H1 (cell line): ENCODE measurements around the gene LYPD6B. TPM values are rescaled to one million over a fixed set of nuclear protein-coding genes. Genes with fewer than 3 reads are reported as not detected.

Experiments used
- BCL11A ChIP-seq, 2 experiments: IDR thresholded peaks; one replicate each; pipeline ENCODE4 v1.6.1; 2011; ENCODE audit warnings: low read depth in 2 of 2, low read length in 2 of 2, mild to moderate bottlenecking in 2 of 2
- CBX5 ChIP-seq: fragments of 300-800, 300-1000 bp; sonication (generic); IDR thresholded peaks from 2 replicates; pipeline ENCODE4 v1.7.1; 2016; ENCODE audit warnings: antibody characterized with exemption, low read length, low read depth
- CTBP2 ChIP-seq: IDR thresholded peaks from 2 replicates; pipeline ENCODE4 v1.7.0; 2011; ENCODE audit warnings: borderline replicate concordance, mild to moderate bottlenecking, moderate library complexity, mixed read lengths, low read length; ENCODE audit not compliant: insufficient read depth, insufficient read length
- GTF2F1 ChIP-seq: IDR thresholded peaks from 2 replicates; pipeline ENCODE4 v1.6.1; 2012; ENCODE audit warnings: low read depth, low read length, improper control_type of control experiment, borderline replicate concordance
- KDM4A ChIP-seq: IDR thresholded peaks from one replicate; pipeline ENCODE4 v1.7.1; 2012; ENCODE audit warnings: low read depth, mild to moderate bottlenecking, moderate library complexity, low read length, inconsistent platforms; ENCODE audit not compliant: severe bottlenecking
- KDM5A ChIP-seq: fragments of 200-600 bp; IDR thresholded peaks from 2 replicates; pipeline ENCODE4 v1.7.1; 2012; ENCODE audit warnings: mild to moderate bottlenecking, low read length, inconsistent platforms, mixed read lengths
- RNF2 ChIP-seq: fragments of 200-900, 300-1000 bp; sonication (generic); IDR thresholded peaks from 2 replicates; pipeline ENCODE4 v1.7.1; 2016; ENCODE audit warnings: borderline replicate concordance, low read depth, mild to moderate bottlenecking, antibody characterized with exemption, low read length; ENCODE audit not compliant: poor library complexity, severe bottlenecking; ENCODE audit errors: missing control alignments
- SP2 ChIP-seq: IDR thresholded peaks from 2 replicates; pipeline ENCODE4 v1.6.1; 2012; ENCODE audit warnings: mild to moderate bottlenecking, low read length, inconsistent platforms
- polyA plus RNA-seq, 7 experiments: library from polyadenylated mRNA; depleted of rRNA in 3 of 7; stranded (reverse) in 5 of 7; unstranded in 2 of 7; fragments of >200 nt in 5 of 7; fragments of 200-250 nt in 2 of 7; gene quantifications; 1 replicate in 5 of 7; 2 replicates in 1 of 7; 4 replicates in 1 of 7; pipeline versions ENCODE4 v1.2.1 to v1.2.3, GENCODE V29; 2011 to 2013; ENCODE audit warnings: missing spikeins in 2 of 7, mixed read lengths in 2 of 7
- total RNA-seq: library from RNA; stranded (reverse); fragmentation: NEBNext Ultra II Directional; extraction: Animal tissue kit (Norgen Biotek cat#: 25700); gene quantifications from 2 replicates; pipeline ENCODE4 v1.2.1, GENCODE V29; 2021
- TF ChIP-seq, protein P1 (sequence below): IDR thresholded peaks from 2 replicates; pipeline ENCODE4 v1.6.1; 2012; ENCODE audit warnings: inconsistent platforms

LYPD6B gene
- total and polyA plus RNA-seq, 2 of the 8 experiments (the other 6 are each of a cell fraction or from before 2014, with no cell fraction given), result 2.2 to 3.5 TPM

DNA sequence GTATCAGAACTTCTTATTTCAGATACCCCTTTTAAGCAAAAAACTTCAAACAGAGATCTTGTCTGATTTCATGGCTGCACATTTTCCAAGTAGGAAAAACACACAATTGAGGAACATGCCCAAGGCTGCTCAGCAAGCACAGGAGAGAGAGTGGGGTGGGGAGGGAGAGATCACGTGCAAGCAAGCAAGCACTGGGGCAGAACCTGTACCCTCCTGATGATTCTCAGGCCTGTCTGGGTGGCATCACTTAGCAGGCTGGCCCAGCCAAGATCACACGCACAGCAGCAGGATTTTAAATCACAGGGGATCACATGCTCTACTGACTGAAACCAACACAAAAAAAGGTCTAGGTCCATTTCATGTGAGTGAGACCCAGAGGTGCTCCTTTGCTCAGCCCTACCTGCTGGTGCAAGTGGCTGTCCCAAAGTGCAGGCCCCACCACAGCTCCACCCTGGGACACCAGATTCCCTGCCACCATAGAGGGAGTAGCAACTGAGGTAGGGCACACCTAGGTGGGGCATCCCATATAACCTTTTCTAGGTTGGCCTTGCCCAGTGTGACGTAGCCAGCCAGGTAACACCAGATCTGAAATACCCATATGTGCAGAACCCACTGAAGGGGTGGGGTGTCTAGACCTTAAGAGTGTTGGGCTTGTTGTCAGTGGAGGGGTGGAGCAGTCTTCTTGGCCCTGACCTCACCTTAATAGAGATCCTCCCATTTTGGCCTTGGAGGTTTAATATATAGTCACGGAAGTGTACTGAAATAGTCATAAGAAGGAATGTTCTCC is 1.8 kb upstream of the LYPD6B start (continued):
- TF ChIP-seq BCL11A (IDR thresholded peaks at IDR 0.05; ENCODE audit: low read depth in 2 of 2, low read length in 2 of 2) (no peak), SP2 (no peak), KDM5A (no peak), CBX5 (no peak), RNF2 (no peak), CTBP2 (no peak), GTF2F1 (no peak), KDM4A (no peak)
- TF ChIP-seq, protein P1, sequence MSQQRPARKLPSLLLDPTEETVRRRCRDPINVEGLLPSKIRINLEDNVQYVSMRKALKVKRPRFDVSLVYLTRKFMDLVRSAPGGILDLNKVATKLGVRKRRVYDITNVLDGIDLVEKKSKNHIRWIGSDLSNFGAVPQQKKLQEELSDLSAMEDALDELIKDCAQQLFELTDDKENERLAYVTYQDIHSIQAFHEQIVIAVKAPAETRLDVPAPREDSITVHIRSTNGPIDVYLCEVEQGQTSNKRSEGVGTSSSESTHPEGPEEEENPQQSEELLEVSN, result no peak
